Thoracic aorta (tissue), 2 donors: Measurements from ENCODE around the gene SIPA1L3. TPM values are rescaled to one million over a fixed set of nuclear protein-coding genes. Genes with fewer than 3 reads are reported as not detected.

Experiments used
- ATAC-seq: fragments of 150-250 bp; one replicate; pipeline ENCODE4 v1.8.0; 2017; ENCODE audit warnings: low read depth; ENCODE audit not compliant: insufficient number of reproducible peaks, low FRiP score
- DNase-seq: peaks from one replicate; pipeline ENCODE4 v3.0.0-alpha.2; 2020; ENCODE audit warnings: low spot score
- H3K27ac ChIP-seq, 2 donors: fragments of 200-600 bp; sonication (generic); 1 replicate in 1 of 2; 2 replicates in 1 of 2; pipeline ENCODE4 v1.5.1; 2016; ENCODE audit warnings: mild to moderate bottlenecking in 2 of 2, moderate library complexity in 2 of 2
- H3K27me3 ChIP-seq: fragments of 200-600 bp; sonication (generic); replicated peaks from 2 replicates; pipeline ENCODE4 v1.6.0; 2016; ENCODE audit warnings: mild to moderate bottlenecking; ENCODE audit not compliant: insufficient read depth
- H3K36me3 ChIP-seq: fragments of 200-600 bp; sonication (generic); one replicate; pipeline ENCODE4 v1.5.1; 2016
- H3K4me1 ChIP-seq, 2 donors: fragments of 200-600 bp; sonication (generic); 1 replicate in 1 of 2; 2 replicates in 1 of 2; pipeline versions ENCODE4 v1.5.1 to v1.6.0; 2016; ENCODE audit warnings: low read depth in 2 of 2, mild to moderate bottlenecking in 1 of 2; ENCODE audit not compliant: control insufficient read depth in 1 of 2
- H3K4me3 ChIP-seq: fragments of 200-600 bp; sonication (generic); 2 replicates; pipeline ENCODE4 v1.5.1; 2016; ENCODE audit warnings: mild to moderate bottlenecking
- H3K9me3 ChIP-seq: fragments of 200-600 bp; sonication (generic); 2 replicates; pipeline ENCODE4 v1.5.1; 2016
- total RNA-seq, 2 donors: library from RNA; depleted of rRNA; stranded (reverse); fragments of >200 nt; gene quantifications; one replicate each; pipeline versions ENCODE4 v1.1.0 to v1.2.3, GENCODE V29; 2016
- TF ChIP-seq, protein P1 (sequence below): fragments of 200-600 bp; sonication (generic); IDR thresholded peaks from one replicate; pipeline ENCODE4 v1.5.1; 2019; ENCODE audit warnings: antibody characterized with exemption

The SIPA1L3 gene
- total RNA-seq, 2 donors from 2014 or later, result 14.5 to 39.4 TPM

- Histone ChIP-seq H3K4me3 (no peak overlapping the region), H3K4me1 (peaks cover under 1 to 5% of the 10 kb centered on the region in 2 donors), H3K27ac (no peak overlapping the region), H3K27me3 (no peaks in the 10 kb centered on the region), H3K36me3 (no peaks in the 10 kb centered on the region), H3K9me3 (no peaks in the 10 kb centered on the region)
- DNase-seq, result peak; percentile 20
- ATAC-seq, result no peak
- TF ChIP-seq, protein P1, sequence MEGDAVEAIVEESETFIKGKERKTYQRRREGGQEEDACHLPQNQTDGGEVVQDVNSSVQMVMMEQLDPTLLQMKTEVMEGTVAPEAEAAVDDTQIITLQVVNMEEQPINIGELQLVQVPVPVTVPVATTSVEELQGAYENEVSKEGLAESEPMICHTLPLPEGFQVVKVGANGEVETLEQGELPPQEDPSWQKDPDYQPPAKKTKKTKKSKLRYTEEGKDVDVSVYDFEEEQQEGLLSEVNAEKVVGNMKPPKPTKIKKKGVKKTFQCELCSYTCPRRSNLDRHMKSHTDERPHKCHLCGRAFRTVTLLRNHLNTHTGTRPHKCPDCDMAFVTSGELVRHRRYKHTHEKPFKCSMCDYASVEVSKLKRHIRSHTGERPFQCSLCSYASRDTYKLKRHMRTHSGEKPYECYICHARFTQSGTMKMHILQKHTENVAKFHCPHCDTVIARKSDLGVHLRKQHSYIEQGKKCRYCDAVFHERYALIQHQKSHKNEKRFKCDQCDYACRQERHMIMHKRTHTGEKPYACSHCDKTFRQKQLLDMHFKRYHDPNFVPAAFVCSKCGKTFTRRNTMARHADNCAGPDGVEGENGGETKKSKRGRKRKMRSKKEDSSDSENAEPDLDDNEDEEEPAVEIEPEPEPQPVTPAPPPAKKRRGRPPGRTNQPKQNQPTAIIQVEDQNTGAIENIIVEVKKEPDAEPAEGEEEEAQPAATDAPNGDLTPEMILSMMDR, result peak; percentile 56
Observed at GRCh38 chr19:37902668-37903067, 4.3 kb upstream of the SIPA1L3 start.

GRCh38 chr19:37903096-37903495, 3.9 kb upstream of the SIPA1L3 start:
- H3K4me1 ChIP-seq, result peaks cover 5 to 9% of the 10 kb centered on the region in 2 donors
- H3K4me3 ChIP-seq, result no peak overlapping the region
- no peaks in the 10 kb centered on the region for H3K9me3 ChIP-seq
- H3K27ac ChIP-seq, result no peak overlapping the region
- no peaks in the 10 kb centered on the region for H3K36me3 ChIP-seq
- TF ChIP-seq, protein P1, result no peak
- ATAC-seq, result no peak
- H3K27me3 ChIP-seq, result no peaks in the 10 kb centered on the region
- no peak for DNase-seq

- Histone ChIP-seq H3K9me3 (no peaks in the 10 kb centered on the region), H3K27ac (peak within 1 kb of the TSS; percentile 21 to 53), H3K4me3 (peak within 1 kb of the TSS; percentile 94), H3K27me3 (no peaks in the 10 kb centered on the region), H3K4me1 (peaks cover 5 to 13% of the 10 kb centered on the region in 2 donors), H3K36me3 (no peaks in the 10 kb centered on the region)
- DNase-seq, result no peak
- ATAC-seq, result no peak
- TF ChIP-seq, protein P1, result no peak
Observed at GRCh38 chr19:37905946-37906868, 801 bp upstream of the SIPA1L3 start, which contains the start of gene WDR87. Gene WDR87 (minus strand): TSS chr19:37906594. CDS start chr19:37898239, 8,355 bp downstream.

- Histone ChIP-seq H3K27ac (no peak overlapping the region), H3K4me1 (peaks cover 5 to 13% of the 10 kb centered on the region in 2 donors), H3K9me3 (no peaks in the 10 kb centered on the region), H3K36me3 (no peaks in the 10 kb centered on the region), H3K4me3 (peak overlapping the region; percentile 94), H3K27me3 (no peaks in the 10 kb centered on the region)
- ATAC-seq, result no peak
- TF ChIP-seq, protein P1, result no peak
- no peak for DNase-seq
Observed at GRCh38 chr19:37907735-37908455, 887 bp downstream of the SIPA1L3 start.

- DNase-seq, result no peak
Observed at GRCh38 chr19:37909661-37910199, 2.7 kb downstream of the SIPA1L3 start.

More at GRCh38 chr19:37909661-37910199, 2.7 kb downstream of the SIPA1L3 start:
- Histone ChIP-seq H3K36me3 (no peaks in the 10 kb centered on the region), H3K9me3 (no peaks in the 10 kb centered on the region), H3K4me3 (no peak overlapping the region), H3K4me1 (peaks cover 5 to 13% of the 10 kb centered on the region in 2 donors), H3K27ac (no peak overlapping the region), H3K27me3 (no peaks in the 10 kb centered on the region)
- TF ChIP-seq, protein P1, result no peak
- no peak for ATAC-seq
